ENCODE results near the gene RILPL1.
"Not testable (repeated sequence)": the region's sequence is repeated elsewhere in the genome, so short reads cannot be mapped to it uniquely, and the experiment has no call there.

The RILPL1 gene

GRCh38 chr12:123533672-123534643 is at the start of gene RILPL1:
Gene RILPL1 (minus strand): TSS chr12:123533719. CDS start chr12:123533482, 237 bp downstream.
- no peak for DNase-seq

- no peak for DNase-seq
These were observed 47.3 kb upstream of the RILPL1 start for GRCh38 chr12:123580772-123581171.

- DNase-seq = not testable (repeated sequence)
These were observed 45.3 kb upstream of the RILPL1 start for GRCh38 chr12:123578829-123579228.

GRCh38 chr12:123578243-123578642 is 44.7 kb upstream of the RILPL1 start:
- no peak for DNase-seq

- no peak for DNase-seq
These were observed 43.1 kb upstream of the RILPL1 start for GRCh38 chr12:123576611-123577010.

- no peak for DNase-seq
These were observed 40.4 kb upstream of the RILPL1 start for GRCh38 chr12:123573870-123574269.

- DNase-seq = no peak
These were observed 38.9 kb upstream of the RILPL1 start for GRCh38 chr12:123572391-123572790.

- no peak for DNase-seq
These were observed 37.9 kb upstream of the RILPL1 start for GRCh38 chr12:123571343-123571813.

- DNase-seq = no peak
These were observed 25.9 kb upstream of the RILPL1 start for GRCh38 chr12:123559468-123559867.

- DNase-seq = not testable (repeated sequence)
These were observed 25.0 kb upstream of the RILPL1 start for GRCh38 chr12:123558487-123558886.

GRCh38 chr12:123554843-123555242 is 21.3 kb upstream of the RILPL1 start:
- not testable (repeated sequence) for DNase-seq

- DNase-seq = not testable (repeated sequence)
These were observed 20.6 kb upstream of the RILPL1 start for GRCh38 chr12:123554136-123554535.

GRCh38 chr12:123550700-123551099 is 17.2 kb upstream of the RILPL1 start:
- no peak for DNase-seq

GRCh38 chr12:123548107-123548506 is 14.6 kb upstream of the RILPL1 start:
- DNase-seq = no peak

GRCh38 chr12:123546281-123546680 is 12.8 kb upstream of the RILPL1 start:
- no peak for DNase-seq

GRCh38 chr12:123543541-123543940 is 10.0 kb upstream of the RILPL1 start:
- DNase-seq = no peak

GRCh38 chr12:123540899-123541662 is 7.6 kb upstream of the RILPL1 start:
- no peak for DNase-seq

GRCh38 chr12:123535952-123536351 is 2.4 kb upstream of the RILPL1 start:
- not testable (repeated sequence) for DNase-seq

- no peak for DNase-seq
These were observed 490 bp downstream of the RILPL1 start for GRCh38 chr12:123532808-123533649.

GRCh38 chr12:123532019-123532418 is 1.5 kb downstream of the RILPL1 start:
- DNase-seq = no peak

GRCh38 chr12:123531091-123531490 is 2.4 kb downstream of the RILPL1 start:
- no peak for DNase-seq

GRCh38 chr12:123530668-123531067 is 2.9 kb downstream of the RILPL1 start:
- no peak for DNase-seq

- no peak for DNase-seq
These were observed 3.8 kb downstream of the RILPL1 start for GRCh38 chr12:123529686-123530085.

Measured in NK-92 treated with Interleukin-12 subunit alpha and Interleukin-12 subunit beta, amount 100 ng/mL, for 24 hours (cell line).